Adrenal gland (tissue), 12 donors: ENCODE data around the gene ZNF586. TPM values are rescaled to one million over a fixed set of nuclear protein-coding genes. Genes with fewer than 3 reads are reported as not detected.
"Not testable (repeated sequence)": the region's sequence is repeated elsewhere in the genome, so short reads cannot be mapped to it uniquely, and the experiment has no call there.

ENCODE experiments used
- DNase-seq, 7 donors: peaks; one replicate each; pipeline ENCODE4 v3.0.0-alpha.2; 2019 to 2020
- H3K27ac ChIP-seq, 5 donors: fragments of 200-600 bp; sonication (generic) in 4 of 5; 1 replicate in 3 of 5; 2 replicates in 2 of 5; pipeline versions ENCODE4 v1.5.1 to v1.8.0; 2016 to 2020; ENCODE audit warnings: mild to moderate bottlenecking in 1 of 5
- H3K27me3 ChIP-seq: fragments of 200-600 bp; 2 replicates; pipeline ENCODE4 v1.8.0; 2021
- H3K36me3 ChIP-seq, 2 donors: fragments of 200-600 bp; replicated peaks in 1 of 2; 1 replicate in 1 of 2; 2 replicates in 1 of 2; pipeline versions ENCODE4 v1.5.1 to v1.8.0; 2018 to 2022
- H3K4me1 ChIP-seq, 2 donors: fragments of 200-600 bp; replicated peaks in 1 of 2; 1 replicate in 1 of 2; 2 replicates in 1 of 2; pipeline versions ENCODE4 v1.5.1 to v1.8.0; 2018 to 2021
- H3K4me3 ChIP-seq, 4 donors: fragments of 200-600 bp; sonication (generic) in 3 of 4; one replicate each; pipeline ENCODE4 v1.5.1; 2016 to 2018
- H3K9me3 ChIP-seq, 3 donors: fragments of 200-600 bp; sonication (generic) in 1 of 3; replicated peaks in 1 of 3; 1 replicate in 2 of 3; 2 replicates in 1 of 3; pipeline versions ENCODE4 v1.5.1 to v1.8.0; 2016 to 2021
- CTCF ChIP-seq, 6 experiments: fragments of 450-650 bp in 4 of 6; fragments of 200-600 bp in 2 of 6; sonication (generic) in 1 of 6; IDR thresholded peaks; 1 replicate in 5 of 6; 2 replicates in 1 of 6; pipeline versions ENCODE4 v1.5.1 to v1.8.0; 2016 to 2021; ENCODE audit warnings: antibody characterized with exemption in 6 of 6, mild to moderate bottlenecking in 2 of 6, moderate library complexity in 1 of 6
- POLR2A ChIP-seq, 2 donors: fragments of 450-650 bp; IDR thresholded peaks; one replicate each; pipeline ENCODE4 v1.6.1; 2017; ENCODE audit warnings: antibody characterized with exemption in 2 of 2, mild to moderate bottlenecking in 2 of 2, moderate library complexity in 1 of 2
- WGBS, 4 donors: extraction: QIAGEN DNeasy Blood & Tissue Kit in 2 of 4; methylation state at CpG; one replicate each; pipeline versions ENCODE4 v1.1.5 to v1.1.7; 2013 to 2017; 5-methylcytosine and 5-hydroxymethylcytosine counted together
- intact Hi-C, 2 donors: fragments of 100-400 bp; cut with DNase I; formaldehyde crosslinking; loops; one replicate each; pipeline versions ENCODE4 v1.14.1 to v1.15.0; 2022 to 2023
- polyA plus RNA-seq, 3 donors: library from polyadenylated mRNA; stranded (reverse); fragments of 200-250 nt in 2 of 3; fragments of 350-450 nt in 1 of 3; fragmentation: Illumina TruSeq in 1 of 3; extraction: RNeasy Lipid Tissue Mini Kit (QIAGEN cat#74804) in 1 of 3; gene quantifications; one replicate each; pipeline ENCODE4 v1.2.3, GENCODE V29; 2013 to 2014
- total RNA-seq, 9 donors: library from RNA; depleted of rRNA in 4 of 9; stranded (reverse); fragments of >200 nt in 4 of 9; fragments of 120-200 nt in 1 of 9; fragmentation: NEBNext Ultra II Directional in 1 of 9; extraction: Animal tissue kit (Norgen Biotek cat#: 25700) in 1 of 9; gene quantifications; one replicate each; pipeline versions ENCODE4 v1.1.0 to v1.2.4, GENCODE V29; 2013 to 2023
- donor health status: healthy with polysubstance abuse.
- donor health status: Bipolar disorder and iron deficiency.
- donor health status: DM: yes; HTN: yes; CAD: no.
- donor health status: DM: no; HTN: no; CAD: no.
- donor health status: DM: no; HTN: no; CAD: no.
- donor health status: DM: yes; HTN: yes; CAD: no.

The ZNF586 gene
- total and polyA plus RNA-seq, 12 donors: 3.6 to 19.0 (median 12.7) TPM

GRCh38 chr19:57803594-57804325 lies 34.3 kb downstream of the ZNF586 start:
- H3K4me1 ChIP-seq: peaks cover 6 to 37% of the 10 kb centered on the region in 2 donors

GRCh38 chr19:57807541-57807940 lies 38.1 kb downstream of the ZNF586 start:
- H3K9me3 ChIP-seq: no peaks in the 10 kb centered on the region
- H3K4me3 ChIP-seq: no peak overlapping the region
- H3K27ac ChIP-seq: no peak overlapping the region
- intact Hi-C loops: no loop called here
- 86 to 100% (median 94%) methylated on average over 2 of the region's 2 CpGs for WGBS, 4 donors
- TF ChIP-seq CTCF (IDR thresholded peaks at IDR 0.05) (no peak), POLR2A (IDR thresholded peaks at IDR 0.05) (no peak)
- no peaks in the 10 kb centered on the region for H3K27me3 ChIP-seq
- H3K4me1 ChIP-seq: peaks cover 6 to 19% of the 10 kb centered on the region in 2 donors
- H3K36me3 ChIP-seq: peaks cover 0 to 15% of the 10 kb centered on the region in 2 donors
- DNase-seq: no peak

More at GRCh38 chr19:57803594-57804325, 34.3 kb downstream of the ZNF586 start:
- no peaks in the 10 kb centered on the region for H3K27me3 ChIP-seq
- H3K36me3 ChIP-seq: peaks cover 0 to 5% of the 10 kb centered on the region in 2 donors
- peak overlapping the region in 4 of 5 donors; percentile 51 to 74 (median 62) for H3K27ac ChIP-seq
- WGBS, 4 donors: 4 to 9% (median 5%) methylated on average over 19 of the region's 19 CpGs
- DNase-seq: peak in 3 of 7 donors; percentile 28 to 44 (median 39)
- intact Hi-C loops: no loop called here
- TF ChIP-seq CTCF (IDR thresholded peaks at IDR 0.05) (no peak), POLR2A (IDR thresholded peaks at IDR 0.05) (no peak)
- no peaks in the 10 kb centered on the region for H3K9me3 ChIP-seq
- peak overlapping the region in 3 of 4 donors; percentile 8 to 60 (median 51) for H3K4me3 ChIP-seq

GRCh38 chr19:57810410-57811295 lies 41.2 kb downstream of the ZNF586 start:
- 77 to 80% (median 78%) methylated on average over 17 of the region's 17 CpGs for WGBS, 4 donors
- not testable (repeated sequence) for H3K9me3 ChIP-seq

GRCh38 chr19:57812226-57812625 lies 42.8 kb downstream of the ZNF586 start:
- no peak for DNase-seq
- H3K27ac ChIP-seq: peak overlapping the region in 1 of 5 donors; percentile 20
- no peak for TF ChIP-seq POLR2A (IDR thresholded peaks at IDR 0.05)
- TF ChIP-seq CTCF (IDR thresholded peaks at IDR 0.05): no peak
- peaks cover 0 to 15% of the 10 kb centered on the region in 2 donors for H3K36me3 ChIP-seq
- H3K4me3 ChIP-seq: no peak overlapping the region
- H3K4me1 ChIP-seq: peaks cover 10% of the 10 kb centered on the region in 2 donors
- intact Hi-C loops: loop anchor here in 1 of 2 donors (10.0 kb wide), 1 partner anchor 67 kb away; the partner anchor contains the start of gene ZNF776
- no peaks in the 10 kb centered on the region for H3K9me3 ChIP-seq
- no peaks in the 10 kb centered on the region for H3K27me3 ChIP-seq
- WGBS, 4 donors: 83 to 92% (median 86%) methylated on average over 3 of the region's 3 CpGs

More at GRCh38 chr19:57810410-57811295, 41.2 kb downstream of the ZNF586 start:
- H3K4me1 ChIP-seq: peaks cover 10% of the 10 kb centered on the region in 2 donors
- intact Hi-C loops: loop anchor here in 1 of 2 donors (10.0 kb wide), 1 partner anchor 66 kb away; the partner anchor contains the start of gene ZNF776
- H3K4me3 ChIP-seq, H3K27me3 ChIP-seq: not testable (repeated sequence)
- H3K36me3 ChIP-seq: peaks cover 0 to 15% of the 10 kb centered on the region in 2 donors
- peak overlapping the region in 1 of 5 donors; percentile 25 for H3K27ac ChIP-seq
- DNase-seq: peak in 1 of 7 donors; percentile 35

- H3K9me3 ChIP-seq, DNase-seq, H3K27me3 ChIP-seq: not testable (repeated sequence)
- H3K36me3 ChIP-seq: peaks cover 0 to 15% of the 10 kb centered on the region in 2 donors
- H3K4me3 ChIP-seq: peak overlapping the region in 1 of 4 donors; percentile 71
- H3K4me1 ChIP-seq: peaks cover 10% of the 10 kb centered on the region in 2 donors
- intact Hi-C loops: loop anchor here in 1 of 2 donors (10.0 kb wide), 1 partner anchor 68 kb away; the partner anchor contains the start of gene ZNF776
- peak overlapping the region in 1 of 5 donors; percentile 20 for H3K27ac ChIP-seq
- 92 to 94% (median 92%) methylated on average over 9 to 13 of the region's 13 CpGs for WGBS, 4 donors
These were observed 43.7 kb downstream of the ZNF586 start for GRCh38 chr19:57812975-57813820.
